ENCODE measurements around the gene JAM3.

- TF ChIP-seq CTCF (conservative IDR thresholded peaks at IDR 0.05; ENCODE audit: low read depth, low read length) = no peak
- TF ChIP-seq MXI1 (IDR thresholded peaks at IDR 0.05; ENCODE audit: borderline replicate concordance, low read depth, low read length) = no peak
- TF ChIP-seq POLR2A (IDR thresholded peaks at IDR 0.05; ENCODE audit: low read depth, low read length) = no peak
- TF ChIP-seq USF2 (IDR thresholded peaks at IDR 0.05; ENCODE audit: low read depth, low read length) = no peak
Measured at GRCh38 chr11:134119094-134119493, 50.2 kb downstream of the JAM3 start.
